NB4 (cell line): ENCODE results near the gene ZPLD1.

Experiments used
- DNase-seq: peaks from one replicate; pipeline ENCODE4 v3.0.0; 2010; ENCODE audit warnings: low read depth
- H3K4me3 ChIP-seq: one replicate; pipeline ENCODE4 v1.5.1; 2011; ENCODE audit warnings: mild to moderate bottlenecking, low read depth, low read length, moderate library complexity
- MYC ChIP-seq: IDR thresholded peaks from 2 replicates; pipeline ENCODE4 v1.6.1; 2011; ENCODE audit warnings: low read depth, low read length
- POLR2A ChIP-seq: IDR thresholded peaks from 2 replicates; pipeline ENCODE4 v1.6.1; 2011; ENCODE audit warnings: mild to moderate bottlenecking; ENCODE audit not compliant: insufficient read length; ENCODE audit errors: extremely low read depth
- TF ChIP-seq, protein P1 (sequence below): IDR thresholded peaks from one replicate; pipeline ENCODE4 v1.5.1; 2012; ENCODE audit warnings: low read depth, low read length
- TF ChIP-seq, protein P2 (sequence below): IDR thresholded peaks from 2 replicates; pipeline ENCODE4 v1.6.1; 2011; ENCODE audit warnings: low read depth, low read length

The ZPLD1 gene

DNA sequence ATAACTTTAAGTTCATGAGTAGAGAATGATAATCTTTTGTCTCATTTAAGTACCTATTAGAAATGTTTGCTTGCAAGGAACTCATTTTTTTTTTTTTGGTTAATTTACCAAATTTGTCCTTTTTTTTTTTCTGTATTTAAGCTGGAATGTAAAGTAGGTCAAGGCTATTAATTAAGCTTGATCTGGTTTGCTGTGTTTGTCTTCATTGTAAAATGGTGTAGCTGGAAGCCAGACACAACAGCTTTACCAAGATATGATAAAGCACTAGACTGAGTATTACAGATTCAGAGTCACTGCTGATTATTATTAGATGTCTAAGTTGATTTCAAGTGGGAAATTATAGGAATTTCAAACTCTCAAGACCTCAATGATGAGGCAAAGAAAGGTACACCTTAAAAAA lies 15.0 kb upstream of the ZPLD1 start:
- H3K4me3 ChIP-seq: no peak overlapping the region
- no peak for DNase-seq
- TF ChIP-seq, protein P1, sequence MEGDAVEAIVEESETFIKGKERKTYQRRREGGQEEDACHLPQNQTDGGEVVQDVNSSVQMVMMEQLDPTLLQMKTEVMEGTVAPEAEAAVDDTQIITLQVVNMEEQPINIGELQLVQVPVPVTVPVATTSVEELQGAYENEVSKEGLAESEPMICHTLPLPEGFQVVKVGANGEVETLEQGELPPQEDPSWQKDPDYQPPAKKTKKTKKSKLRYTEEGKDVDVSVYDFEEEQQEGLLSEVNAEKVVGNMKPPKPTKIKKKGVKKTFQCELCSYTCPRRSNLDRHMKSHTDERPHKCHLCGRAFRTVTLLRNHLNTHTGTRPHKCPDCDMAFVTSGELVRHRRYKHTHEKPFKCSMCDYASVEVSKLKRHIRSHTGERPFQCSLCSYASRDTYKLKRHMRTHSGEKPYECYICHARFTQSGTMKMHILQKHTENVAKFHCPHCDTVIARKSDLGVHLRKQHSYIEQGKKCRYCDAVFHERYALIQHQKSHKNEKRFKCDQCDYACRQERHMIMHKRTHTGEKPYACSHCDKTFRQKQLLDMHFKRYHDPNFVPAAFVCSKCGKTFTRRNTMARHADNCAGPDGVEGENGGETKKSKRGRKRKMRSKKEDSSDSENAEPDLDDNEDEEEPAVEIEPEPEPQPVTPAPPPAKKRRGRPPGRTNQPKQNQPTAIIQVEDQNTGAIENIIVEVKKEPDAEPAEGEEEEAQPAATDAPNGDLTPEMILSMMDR: no peak
- TF ChIP-seq, protein P2, sequence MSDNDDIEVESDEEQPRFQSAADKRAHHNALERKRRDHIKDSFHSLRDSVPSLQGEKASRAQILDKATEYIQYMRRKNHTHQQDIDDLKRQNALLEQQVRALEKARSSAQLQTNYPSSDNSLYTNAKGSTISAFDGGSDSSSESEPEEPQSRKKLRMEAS: no peak
- TF ChIP-seq POLR2A (no peak), MYC (no peak)

DNA sequence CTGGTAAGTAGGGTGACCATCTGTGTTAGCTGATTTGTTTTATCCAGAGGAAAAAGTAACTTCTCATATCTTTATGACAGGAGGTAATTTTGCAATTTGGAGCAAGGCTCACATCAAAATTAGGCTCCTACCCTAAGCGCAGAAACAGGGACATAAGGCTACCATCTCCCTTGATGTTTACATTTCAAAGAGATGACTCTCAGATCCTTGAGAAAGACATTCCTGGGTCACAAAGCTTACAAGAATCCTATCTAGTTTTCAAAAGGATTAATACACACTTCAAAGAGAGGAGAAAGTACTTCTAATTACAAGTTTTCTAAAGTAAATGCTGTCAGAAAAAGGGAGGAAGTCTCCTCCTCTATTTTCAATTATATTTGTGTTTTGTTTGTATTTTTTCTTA lies 7.0 kb downstream of the ZPLD1 start:
- no peak overlapping the region for H3K4me3 ChIP-seq
- no peak for DNase-seq
- TF ChIP-seq, protein P2: no peak
- TF ChIP-seq, protein P1: no peak

DNA sequence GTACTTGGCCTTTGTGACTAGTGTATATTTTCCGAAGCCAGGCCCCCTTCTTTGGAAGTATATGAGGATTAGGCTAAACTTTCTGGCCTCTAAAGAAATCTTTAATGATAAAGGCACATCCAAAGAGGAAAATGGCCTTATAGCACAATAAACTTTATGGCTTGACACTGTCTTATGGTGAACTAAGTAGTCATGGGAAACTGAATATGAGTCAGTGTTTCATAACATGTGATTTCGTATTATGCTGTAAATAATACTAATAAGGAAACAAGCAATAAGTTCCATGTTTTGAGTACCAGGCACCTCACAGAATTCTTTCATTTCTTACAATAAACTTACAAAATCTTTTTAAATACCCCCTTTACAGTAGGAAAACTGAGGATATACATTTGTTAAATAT lies 8.2 kb downstream of the ZPLD1 start:
- no peak for DNase-seq
- TF ChIP-seq POLR2A (no peak), MYC (no peak)
- TF ChIP-seq, protein P1: no peak
- TF ChIP-seq, protein P2: no peak
- no peak overlapping the region for H3K4me3 ChIP-seq

DNA sequence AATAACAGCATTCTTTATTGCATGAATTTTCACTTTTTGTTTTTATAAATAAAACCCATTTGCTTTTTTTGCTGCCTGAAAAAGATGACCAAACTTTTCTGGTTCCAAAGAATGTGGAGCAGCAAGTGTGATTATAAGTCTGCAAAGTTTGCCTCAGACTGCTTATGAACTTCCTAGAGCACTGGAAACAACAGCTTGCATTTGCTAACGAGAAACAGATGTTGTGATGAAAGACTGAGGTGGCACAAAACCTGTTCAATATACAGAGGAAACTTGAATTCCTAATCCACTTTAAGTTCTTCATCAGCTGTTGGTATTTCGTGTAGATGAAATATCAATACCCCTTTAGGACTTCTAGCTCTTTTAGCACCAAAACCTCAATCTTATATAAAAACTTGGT lies 9.3 kb downstream of the ZPLD1 start:
- H3K4me3 ChIP-seq: no peak overlapping the region
- no peak for DNase-seq
- TF ChIP-seq, protein P2: no peak
- TF ChIP-seq POLR2A (no peak), MYC (no peak)
- TF ChIP-seq, protein P1: no peak

DNA sequence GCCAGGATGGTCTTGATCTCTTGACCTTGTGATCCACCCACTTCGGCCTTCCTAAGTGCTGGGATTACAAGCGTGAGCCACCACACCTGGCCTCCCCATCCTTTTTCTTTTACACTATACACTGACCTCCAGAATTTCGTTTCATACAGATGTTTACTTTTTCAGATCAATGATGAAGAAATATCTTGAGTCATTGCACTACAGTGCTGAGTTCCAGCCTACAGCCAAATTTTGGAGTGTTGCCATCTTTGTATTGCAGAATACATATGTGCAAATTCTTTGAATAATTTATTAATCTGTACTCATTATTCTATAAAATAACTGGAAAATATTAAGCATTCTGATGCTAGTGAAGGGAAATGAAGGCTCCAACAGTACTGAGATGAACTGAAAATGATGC lies 12.5 kb downstream of the ZPLD1 start:
- H3K4me3 ChIP-seq: no peak overlapping the region
- DNase-seq: no peak
- TF ChIP-seq, protein P1: no peak
- TF ChIP-seq, protein P2: no peak
- TF ChIP-seq POLR2A (no peak), MYC (no peak)

DNA sequence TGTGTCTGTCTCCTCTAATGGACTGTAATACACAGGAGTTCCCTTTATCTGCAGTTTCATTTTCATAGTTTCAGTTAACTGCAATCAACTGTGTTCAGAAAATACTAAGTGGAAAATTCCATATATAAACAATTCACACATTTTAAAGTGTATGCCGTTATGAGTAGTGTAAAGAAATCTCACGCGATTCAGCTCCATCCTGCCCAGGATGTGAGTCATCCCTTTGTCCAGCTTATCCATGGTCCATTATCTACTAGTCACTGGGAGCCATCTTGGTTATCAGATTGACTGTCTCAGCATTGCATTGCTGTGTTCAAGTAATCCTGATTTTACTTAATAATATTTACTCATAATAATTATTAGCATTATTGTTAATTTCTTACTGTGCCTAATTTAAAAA lies 14.5 kb downstream of the ZPLD1 start:
- no peak for DNase-seq
- no peak for TF ChIP-seq POLR2A
- TF ChIP-seq, protein P2: no peak
- TF ChIP-seq, protein P1: no peak
- TF ChIP-seq MYC: no peak

More for the DNA sequence above, 14.5 kb downstream of the ZPLD1 start:
- H3K4me3 ChIP-seq: no peak overlapping the region
